ENCODE results near the gene CAPN13.

The CAPN13 gene, protein sequence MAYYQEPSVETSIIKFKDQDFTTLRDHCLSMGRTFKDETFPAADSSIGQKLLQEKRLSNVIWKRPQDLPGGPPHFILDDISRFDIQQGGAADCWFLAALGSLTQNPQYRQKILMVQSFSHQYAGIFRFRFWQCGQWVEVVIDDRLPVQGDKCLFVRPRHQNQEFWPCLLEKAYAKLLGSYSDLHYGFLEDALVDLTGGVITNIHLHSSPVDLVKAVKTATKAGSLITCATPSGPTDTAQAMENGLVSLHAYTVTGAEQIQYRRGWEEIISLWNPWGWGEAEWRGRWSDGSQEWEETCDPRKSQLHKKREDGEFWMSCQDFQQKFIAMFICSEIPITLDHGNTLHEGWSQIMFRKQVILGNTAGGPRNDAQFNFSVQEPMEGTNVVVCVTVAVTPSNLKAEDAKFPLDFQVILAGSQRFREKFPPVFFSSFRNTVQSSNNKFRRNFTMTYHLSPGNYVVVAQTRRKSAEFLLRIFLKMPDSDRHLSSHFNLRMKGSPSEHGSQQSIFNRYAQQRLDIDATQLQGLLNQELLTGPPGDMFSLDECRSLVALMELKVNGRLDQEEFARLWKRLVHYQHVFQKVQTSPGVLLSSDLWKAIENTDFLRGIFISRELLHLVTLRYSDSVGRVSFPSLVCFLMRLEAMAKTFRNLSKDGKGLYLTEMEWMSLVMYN

DNA sequence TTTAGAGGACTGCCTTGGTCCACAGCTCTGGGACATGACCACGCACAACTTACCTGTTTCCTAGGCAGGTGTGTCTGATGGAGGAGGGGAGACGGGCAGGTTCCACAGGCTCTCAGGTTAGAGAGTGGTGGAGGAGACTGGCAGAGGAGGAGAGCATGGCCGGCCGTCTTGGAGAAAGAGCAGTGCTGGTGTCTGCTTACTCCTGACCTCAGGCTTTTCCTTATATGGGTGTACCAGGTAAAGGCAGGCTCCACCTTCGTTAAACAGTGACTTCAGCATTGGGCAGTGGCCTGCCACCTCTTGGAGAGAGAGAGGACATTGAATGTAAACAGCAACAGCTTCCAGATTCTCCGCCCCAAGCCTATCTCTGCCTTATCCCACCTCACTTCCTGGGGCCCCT lies at the start of gene CAPN13:
Gene CAPN13 (minus strand): TSS at position 198 of the 400 bp plus-strand sequence. CDS start 20,121 bp downstream, outside the sequence.
- no peak for DNase-seq (ENCODE audit: low read depth)

DNA sequence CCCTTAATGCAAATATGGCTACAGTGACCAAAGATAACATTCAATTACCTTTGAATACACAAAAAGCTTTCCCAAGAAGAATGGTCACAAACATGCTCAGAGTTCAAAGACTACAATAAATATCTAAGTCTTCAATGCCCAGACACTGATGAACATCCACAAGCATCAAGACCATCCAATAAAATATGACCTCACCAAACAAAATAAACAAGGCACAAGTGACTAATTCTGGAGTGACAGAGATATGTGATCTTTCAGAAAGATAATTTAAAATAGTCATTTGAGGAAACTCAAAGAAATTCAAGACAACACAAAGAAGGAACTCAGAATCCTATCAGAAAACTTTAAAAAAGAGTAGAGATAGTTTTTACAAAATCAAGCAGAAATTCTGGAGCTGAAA lies 40.6 kb upstream of the CAPN13 start:
- DNase-seq (ENCODE audit: low read depth) = no peak

DNA sequence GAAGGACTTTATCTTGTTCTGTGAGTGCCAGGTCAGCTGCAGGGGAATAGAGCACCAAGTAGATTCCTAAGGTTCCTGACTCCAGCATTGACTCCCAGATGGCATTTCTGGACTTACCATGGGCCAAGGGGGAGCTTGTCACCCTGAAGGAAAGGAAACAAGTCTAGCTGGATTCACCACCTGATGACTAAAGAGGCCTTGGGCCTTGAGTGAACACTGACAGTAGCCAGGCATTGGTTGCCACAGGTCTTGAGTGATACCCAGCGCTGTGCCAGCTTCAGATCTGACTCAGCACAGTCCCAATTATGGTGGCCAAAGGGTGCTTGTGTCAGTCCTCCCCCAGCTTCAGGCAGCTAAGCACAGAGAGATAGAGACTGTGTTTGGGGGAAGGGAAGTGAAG lies 40.1 kb upstream of the CAPN13 start:
- DNase-seq (ENCODE audit: low read depth) = no peak

DNA sequence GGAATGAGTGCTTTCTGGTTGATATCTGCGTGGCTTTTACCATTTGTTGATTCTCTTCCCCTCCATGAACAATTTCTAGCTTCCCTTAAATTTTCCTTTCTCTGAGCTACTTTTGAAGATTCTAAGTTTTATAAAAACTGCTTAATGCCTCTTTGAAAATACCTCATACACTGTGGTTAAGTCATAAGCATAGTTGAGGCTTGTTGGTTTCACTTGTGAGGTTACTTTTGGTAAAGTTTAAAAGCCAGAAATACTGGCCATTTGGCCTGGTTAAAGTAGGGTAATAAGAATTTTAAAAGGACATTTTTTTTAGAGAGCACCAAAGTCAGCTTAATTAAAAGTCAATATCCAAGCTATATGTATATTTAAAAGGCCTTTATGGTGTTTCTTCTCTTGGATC lies 21.3 kb upstream of the CAPN13 start:
- DNase-seq (ENCODE audit: low read depth) = no peak

DNA sequence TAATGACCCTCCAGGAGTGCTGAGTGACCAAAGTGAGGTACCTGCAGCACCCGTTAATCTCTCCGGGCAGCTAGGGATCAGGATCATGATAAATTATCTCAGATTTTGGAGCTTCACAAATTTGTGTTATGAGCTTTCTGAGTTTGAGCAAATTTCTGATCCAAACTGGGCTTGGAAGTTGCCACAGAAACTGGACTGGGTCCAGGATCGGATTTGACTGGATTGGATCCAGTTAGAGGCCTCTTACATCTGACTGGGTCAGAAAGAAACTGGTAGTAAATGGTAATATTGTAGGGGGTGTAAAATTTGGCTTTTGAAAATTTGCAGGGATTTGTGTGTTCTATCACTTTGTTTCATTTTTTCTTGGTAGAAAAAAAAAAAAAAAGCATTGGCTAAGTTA lies 19.7 kb upstream of the CAPN13 start:
- no peak for DNase-seq (ENCODE audit: low read depth)

DNA sequence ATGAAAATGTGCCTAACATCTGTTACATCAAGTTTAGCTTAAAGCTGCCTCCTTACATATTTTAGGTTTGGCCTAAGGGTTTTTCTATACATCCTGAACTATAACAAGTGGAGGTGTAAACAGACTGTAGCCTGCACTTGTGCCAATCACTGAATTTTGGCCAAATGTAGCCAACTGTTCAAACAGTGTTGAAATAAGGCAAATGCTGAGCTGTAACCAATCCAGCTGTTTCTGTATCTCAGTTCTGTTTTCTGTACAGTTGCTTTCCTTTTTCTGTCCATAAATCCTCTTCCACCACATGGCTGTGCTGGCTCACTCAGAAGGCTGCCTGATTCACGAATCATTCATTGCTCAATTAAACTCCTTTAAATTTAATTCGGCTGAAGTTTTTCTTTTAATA lies 19.2 kb upstream of the CAPN13 start:
- no peak for DNase-seq (ENCODE audit: low read depth)

DNA sequence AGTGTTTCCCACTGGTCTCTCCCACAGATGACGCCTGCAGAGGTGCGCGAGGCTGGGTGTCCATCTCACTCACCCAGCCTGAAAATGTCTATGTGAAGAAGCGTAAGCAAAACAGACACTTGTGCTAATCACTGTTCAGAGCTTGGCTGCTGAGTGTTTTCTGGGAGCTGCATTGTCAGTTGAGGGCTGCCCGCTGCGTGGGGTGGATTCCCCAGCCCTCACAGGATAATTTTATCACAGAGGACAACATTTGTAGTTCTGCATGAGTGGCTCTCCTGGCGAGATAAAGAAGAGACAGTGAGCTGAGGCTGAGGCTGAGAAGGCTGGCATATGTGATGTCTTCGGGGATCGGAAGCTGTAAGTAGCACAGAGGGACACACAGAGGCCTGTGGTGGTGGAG lies 16.2 kb upstream of the CAPN13 start:
- no peak for DNase-seq (ENCODE audit: low read depth)

DNA sequence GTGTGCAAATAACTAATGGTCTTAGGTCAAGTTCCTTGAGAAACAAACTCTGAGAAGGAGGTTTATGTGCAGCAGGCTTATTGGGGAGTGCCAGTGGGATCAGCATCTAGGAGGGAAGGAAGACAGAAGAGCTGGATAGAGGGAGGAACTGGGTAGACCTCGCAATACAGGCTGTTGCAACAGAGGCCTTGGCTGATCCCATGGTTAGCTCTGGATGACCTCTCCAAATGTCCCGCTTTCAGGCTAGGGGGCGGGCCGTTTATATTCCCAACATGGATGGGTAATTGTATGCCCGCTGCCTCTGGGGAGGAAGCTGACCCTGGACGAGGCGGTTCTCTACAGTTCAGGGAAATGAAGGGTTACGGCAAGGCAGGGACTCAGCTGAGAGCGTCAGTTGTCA lies 14.7 kb upstream of the CAPN13 start:
- DNase-seq (ENCODE audit: low read depth) = no peak

DNA sequence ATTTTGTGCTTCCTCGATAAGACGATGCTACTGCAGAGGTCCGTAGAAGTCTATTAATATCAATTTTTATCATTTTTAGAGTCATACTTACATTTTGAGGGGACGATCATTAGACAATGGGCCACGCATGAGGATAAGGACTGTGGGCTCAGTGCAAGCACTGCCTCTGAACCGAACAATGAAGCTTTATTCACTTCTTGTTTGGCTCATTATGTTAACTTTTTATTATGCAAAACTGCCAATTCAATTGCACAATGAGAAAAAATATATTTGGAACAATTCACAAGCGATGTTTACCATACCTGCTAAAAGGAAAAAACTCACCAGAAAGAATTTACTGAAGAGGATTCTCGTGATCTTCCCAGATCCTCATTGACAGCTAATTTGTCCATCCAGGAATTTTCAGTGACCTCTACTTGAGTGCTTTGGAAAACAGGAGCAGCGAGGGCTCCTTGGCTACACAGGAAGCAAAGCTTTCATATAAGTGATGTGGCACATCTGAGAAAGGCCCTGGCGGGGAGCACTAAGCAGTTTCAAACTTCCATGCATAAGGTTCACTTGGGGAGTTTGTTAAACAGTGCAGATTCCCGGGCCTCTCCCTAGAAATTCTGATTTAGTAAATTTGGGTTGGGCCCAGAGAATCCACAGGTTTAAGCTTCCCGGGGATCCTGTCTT lies 13.3 kb upstream of the CAPN13 start:
- no peak for DNase-seq (ENCODE audit: low read depth)

DNA sequence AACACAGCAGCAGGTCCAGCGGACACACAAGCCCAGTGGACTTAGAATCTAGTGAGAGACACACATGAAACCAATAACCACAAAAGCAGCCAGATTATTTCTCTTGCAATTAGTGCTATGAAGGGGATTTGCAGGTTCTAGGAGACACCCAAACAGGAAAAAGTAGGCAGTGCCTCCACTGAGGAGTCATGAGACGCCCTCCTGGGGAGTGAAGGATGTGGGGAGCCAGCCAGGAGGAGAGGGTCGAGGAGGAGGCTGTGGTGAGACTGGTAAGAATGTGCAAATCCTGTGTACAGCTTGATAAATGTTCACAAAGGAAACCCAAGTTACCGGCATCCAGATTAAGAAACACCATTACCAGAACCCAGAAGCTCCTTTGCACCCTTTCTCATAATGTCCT lies 2.7 kb upstream of the CAPN13 start:
- DNase-seq (ENCODE audit: low read depth) = no peak

DNA sequence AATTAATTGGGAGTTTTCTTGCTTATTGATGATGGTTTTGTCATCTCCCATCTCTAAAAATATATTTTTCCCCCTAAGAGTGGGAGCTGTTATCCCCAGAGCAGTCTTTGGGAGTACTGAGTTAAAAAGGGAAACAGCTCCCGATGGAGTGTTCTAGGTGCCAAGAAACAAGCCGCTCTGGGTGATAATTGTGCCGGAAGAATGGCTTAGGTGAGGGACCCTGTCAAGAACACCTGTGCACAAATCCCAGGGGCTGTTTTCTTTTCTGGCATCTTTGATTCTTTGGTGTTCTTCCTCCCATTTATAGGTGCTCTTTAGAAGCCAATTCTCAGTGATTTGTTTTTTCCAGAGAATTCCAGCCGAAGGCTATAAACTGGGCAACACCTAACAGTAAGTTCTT lies 1.4 kb upstream of the CAPN13 start:
- DNase-seq (ENCODE audit: low read depth) = no peak

DNA sequence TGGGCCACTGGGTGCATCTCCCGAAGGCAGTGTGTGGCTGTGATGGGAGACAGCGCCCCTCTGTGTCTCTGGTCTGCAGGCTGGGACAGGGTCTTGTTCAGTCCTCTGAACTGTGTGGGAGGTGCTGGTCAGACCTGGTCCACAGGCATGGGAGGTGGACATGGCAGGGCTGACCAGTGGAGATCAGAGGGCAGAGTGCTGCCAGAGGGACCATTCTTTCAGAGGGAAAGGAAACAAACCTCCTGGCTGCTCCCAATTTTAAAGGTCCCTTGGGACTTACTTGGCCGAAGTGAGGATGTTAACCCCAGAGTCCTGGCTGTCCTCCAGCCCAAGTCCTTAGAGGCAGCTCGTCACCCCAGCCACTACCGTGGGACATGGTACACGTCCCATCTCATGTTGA lies 4.0 kb downstream of the CAPN13 start:
- DNase-seq (ENCODE audit: low read depth) = no peak

DNA sequence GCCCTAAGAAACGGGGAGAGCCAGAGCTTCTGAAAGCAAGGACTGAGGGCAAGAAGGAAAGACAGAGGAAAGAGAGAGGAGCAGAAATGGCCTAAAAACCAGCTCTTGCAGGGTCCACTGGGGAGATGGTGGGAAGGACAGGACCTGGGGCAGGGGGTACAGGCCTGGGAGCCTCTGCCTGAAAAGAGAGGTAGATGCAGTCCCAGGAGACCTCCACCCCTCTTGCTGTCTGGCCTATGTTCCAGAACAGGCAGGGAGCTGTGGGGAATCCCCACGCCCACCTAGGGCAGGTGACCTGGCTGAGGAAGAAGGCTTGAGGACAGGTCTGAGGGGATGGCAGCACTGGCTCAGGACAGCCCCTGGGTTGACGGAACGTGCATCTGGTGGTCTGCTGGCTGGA lies 4.6 kb downstream of the CAPN13 start:
- no peak for DNase-seq (ENCODE audit: low read depth)

DNA sequence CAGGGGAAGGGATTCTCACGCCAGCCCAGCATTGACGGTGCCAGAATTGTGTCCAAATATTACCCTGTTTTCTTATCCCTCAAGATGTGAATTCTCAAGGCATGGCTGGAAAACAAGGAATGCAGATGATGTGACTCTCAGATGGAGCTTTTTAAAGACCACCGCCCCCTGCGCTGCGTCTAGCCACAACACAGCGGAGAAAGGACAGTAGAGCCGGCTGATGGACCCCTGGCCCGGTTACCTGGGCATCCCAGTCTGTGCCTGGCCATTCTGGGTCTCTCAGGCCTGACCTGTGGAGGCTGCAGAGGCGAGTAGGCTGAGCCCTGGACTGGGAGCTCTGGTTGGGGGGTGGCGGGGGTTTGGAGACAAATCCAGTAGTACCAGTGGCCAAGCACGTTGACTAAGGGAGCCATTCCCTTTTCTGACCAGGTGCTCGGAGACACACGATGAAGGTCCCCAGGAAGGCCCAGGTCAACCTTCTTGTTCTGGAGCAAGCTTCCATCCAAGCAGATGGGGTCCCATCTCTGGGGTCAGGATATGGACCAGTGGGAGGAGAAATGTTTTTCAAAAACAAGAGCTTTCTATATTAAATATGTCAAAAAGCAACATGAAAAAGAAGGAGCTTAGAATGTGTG lies 5.3 kb downstream of the CAPN13 start:
- DNase-seq (ENCODE audit: low read depth) = no peak

DNA sequence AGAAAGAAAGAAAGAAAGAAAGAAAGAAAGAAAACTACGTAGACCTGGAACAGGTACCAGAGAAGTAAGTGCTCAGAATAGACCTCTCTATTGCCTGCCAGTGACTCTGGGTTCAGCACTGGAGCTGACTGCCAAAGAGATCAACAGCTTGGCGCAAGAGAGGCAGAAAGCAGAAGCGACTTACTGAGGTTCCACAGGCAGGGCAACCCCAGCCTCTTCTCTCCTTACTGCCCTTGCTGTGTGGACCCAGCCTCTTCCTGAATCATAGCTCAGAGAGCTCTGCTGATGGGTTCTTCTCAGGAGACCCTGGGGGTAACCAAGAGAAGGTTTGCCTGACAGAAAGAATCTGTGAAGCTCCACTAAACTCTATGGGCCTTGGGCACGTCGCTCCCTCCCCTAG lies 7.1 kb downstream of the CAPN13 start:
- no peak for DNase-seq (ENCODE audit: low read depth)

DNA sequence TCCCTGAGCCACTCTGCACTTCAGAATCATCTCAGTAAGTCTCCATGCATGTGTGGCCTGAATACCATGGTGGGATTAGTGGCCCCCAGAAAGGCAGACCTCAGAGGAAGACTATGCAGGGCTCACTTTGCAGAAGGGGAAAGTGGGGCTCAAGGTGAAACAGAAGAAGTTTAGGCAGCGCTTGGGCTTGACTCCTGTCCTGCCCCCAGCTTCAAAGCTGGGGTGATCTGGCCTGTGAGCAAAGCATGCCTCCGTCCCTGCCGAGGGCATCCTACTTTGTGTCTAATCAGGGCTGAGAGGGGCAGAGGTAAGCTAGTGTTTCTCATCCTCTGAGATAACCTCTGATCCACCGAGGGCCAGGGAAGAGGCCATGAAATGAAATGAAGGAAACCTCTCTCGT lies 7.9 kb downstream of the CAPN13 start:
- no peak for DNase-seq (ENCODE audit: low read depth)

DNA sequence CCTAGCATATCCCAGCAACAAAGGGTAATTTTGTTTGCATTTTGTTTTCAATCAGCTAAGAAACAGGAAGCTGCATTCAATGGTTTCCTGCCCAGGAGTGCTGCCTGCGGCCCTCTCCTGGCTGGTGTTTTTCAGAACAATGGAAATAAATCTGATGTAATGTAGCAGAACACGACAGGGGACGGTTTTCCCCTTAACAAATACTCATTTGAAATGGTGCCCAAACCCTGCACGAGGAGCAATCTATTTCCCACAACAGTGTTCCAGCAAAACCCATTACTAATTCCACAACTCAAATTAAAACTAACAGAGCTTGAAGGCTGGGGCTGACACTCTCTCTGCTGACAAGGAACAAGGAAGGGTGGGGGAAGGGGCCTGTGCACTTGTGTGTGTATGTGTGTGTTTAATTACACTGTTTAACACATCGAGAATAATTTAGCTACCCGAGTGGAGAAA lies 8.7 kb downstream of the CAPN13 start:
- DNase-seq (ENCODE audit: low read depth) = no peak

DNA sequence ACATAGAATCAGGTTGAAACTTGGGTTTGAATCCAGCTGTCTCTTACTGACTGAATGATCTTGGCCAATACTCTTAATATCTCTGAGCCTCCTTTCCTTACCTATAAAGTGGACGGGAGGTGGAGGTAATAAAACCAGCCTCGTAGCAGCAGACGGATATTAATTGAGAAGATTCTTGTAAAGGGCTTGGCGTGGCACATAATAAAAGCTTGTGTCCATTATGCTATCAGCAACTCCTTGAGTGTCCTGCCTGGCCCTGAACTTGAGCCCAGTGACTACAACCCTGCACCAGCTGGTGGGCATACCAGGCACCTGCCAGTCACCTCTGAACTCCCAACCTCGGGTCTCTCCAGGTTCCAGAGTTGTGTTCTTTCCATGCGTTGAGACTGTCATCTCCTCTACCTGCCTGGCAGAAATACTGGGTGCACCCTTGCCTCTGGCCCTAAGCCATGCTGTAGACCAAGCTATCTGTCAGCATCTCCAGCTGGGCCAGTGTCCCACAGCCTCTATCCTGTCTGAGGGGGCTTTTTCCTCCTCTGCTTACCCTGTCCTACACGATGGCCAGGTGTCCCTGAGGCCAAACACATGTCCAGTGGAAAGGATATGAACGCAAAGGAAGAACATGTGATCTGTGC lies 9.7 kb downstream of the CAPN13 start:
- no peak for DNase-seq (ENCODE audit: low read depth)

DNA sequence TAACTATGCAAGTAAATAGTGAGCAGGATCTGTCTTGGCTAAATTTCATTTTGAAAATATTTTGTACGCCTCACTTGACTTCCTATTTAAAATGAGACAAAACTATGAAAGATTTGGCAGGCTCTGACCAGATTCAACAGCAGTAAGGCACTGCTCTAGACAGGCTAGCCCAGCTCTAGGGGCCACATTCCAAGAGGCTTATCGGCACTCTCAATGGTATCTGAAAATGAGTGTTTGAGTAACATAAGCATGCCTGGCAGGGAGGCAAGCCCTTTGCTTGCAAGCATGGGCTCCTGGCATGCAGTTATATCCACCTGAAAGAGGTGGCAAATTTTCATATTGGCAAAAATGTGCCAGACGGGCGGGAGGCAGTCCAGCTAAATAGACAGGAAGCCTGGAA lies 10.5 kb downstream of the CAPN13 start:
- DNase-seq (ENCODE audit: low read depth) = no peak

DNA sequence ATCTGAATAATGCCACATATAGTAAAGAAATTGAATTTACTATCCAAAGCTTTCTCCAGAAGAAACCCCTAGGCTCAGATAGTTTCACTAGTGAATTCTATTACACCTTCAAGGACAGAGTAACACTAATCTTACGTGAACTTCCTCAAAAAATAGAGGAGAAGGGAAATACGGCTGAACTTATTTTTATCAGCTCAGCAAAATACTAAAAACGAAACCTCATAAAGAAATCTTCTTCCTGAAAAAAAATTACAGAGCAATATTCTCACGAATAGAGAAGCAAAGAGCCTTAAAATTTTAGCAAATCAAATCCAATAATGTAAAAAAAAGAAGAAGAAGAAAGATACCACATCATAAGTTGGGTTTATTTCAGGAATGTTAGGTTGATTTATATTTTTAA lies 14.7 kb downstream of the CAPN13 start:
- DNase-seq (ENCODE audit: low read depth) = no peak

DNA sequence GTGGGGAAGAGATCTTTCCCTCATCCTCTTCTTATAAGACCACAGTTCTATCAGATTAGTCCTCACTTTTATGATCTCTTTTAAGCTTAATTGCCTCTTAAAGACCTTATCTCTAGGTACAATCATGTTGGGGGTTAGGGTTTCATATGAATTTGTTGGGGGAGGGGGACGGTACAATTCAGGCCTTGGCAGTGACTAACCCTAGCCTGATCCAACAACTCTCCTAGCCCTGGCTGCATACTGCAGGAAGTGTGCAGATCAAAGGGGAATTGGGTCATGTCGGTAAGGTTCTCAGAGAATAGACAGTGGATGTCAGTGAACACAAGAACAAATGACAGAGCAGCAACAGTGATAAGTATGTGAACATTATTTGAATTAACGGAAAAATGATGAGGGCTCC lies 16.4 kb downstream of the CAPN13 start:
- no peak for DNase-seq (ENCODE audit: low read depth)

DNA sequence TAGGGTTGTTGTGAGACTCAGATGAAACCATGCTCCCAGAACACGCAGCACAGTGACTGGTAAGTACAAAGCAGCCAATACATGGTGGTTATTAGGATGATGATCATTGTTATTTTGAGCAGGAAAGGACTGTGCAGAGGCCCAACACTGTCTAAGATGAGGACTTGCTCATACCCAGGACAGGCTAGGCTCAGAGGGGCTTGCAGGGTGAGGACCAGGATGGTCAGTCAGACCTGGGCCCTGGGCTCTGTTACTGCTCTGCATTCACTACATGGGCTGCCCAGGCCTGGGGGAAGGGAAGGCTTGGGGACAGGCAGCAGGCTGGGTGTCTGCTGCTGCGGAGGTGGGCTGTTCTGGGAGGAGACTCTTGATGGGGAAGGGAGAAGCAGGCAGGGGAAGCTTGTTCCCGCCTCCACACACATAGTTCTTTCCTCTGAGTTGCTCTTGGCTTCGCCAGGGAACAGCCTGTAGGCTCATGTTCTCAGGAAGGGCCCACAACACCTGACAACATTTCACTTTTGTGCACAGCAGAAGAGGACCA lies 17.5 kb downstream of the CAPN13 start:
- DNase-seq (ENCODE audit: low read depth) = no peak
